NCI-H1930 (cell line): Measurements from ENCODE around the gene FCAMR.

Source experiments
- DNase-seq, 2 experiments: peaks; one replicate each; lab custom pipeline; 2025; lab: John Stamatoyannopoulos, UW

FCAMR gene

DNA sequence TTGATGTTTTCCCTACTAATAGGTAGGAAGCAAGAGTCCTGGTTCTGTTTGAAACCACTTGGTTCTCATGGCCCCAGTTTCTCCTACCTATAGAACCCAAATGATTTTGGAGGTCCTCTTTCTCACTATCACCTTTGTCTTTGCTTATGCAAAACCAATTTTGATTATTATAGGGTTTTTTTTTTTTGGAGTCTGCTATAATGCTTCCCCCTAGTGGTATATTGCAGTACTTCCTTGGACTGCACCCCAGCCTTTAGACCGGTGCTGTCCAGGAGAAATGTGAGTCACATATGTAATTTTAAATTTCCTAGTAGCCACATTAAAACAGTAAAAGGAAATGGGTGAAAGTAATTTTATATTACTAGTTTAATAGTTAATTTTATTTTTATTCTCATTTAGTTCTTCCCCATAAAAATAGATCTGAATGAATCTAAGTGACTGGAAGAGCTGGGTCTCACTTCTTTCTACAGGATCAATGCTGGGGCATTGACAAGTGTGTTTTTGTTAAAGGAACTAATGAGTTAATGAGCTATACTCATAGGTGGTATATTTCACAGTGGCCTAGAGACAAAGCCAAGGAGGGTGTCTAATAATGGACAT, 59.1 kb downstream of the FCAMR start:
- DNase-seq = peak in 1 of 2 experiments; percentile 7

DNA sequence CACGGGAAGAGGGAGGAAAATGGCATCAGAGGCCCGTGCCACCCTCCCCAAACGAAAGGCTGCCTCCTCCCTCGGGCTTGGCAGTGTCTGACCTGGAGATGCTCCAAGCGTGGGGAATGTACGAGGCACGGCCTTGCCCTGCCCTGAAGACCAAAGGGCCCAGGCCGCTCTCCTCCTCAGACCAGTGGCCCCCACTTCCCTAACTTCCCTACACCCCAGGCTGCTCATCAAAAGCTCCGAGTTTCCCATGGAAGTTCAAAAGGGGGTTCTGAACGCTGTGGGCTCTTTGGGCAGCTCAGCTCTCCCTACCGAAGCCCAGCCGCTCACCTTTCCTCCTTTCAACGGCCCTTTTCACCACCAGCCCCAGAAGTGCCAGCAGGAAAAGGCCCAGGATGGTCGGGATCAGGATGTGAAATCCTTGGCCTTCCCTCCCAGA, 60.4 kb downstream of the FCAMR start:
- DNase-seq = no peak

DNA sequence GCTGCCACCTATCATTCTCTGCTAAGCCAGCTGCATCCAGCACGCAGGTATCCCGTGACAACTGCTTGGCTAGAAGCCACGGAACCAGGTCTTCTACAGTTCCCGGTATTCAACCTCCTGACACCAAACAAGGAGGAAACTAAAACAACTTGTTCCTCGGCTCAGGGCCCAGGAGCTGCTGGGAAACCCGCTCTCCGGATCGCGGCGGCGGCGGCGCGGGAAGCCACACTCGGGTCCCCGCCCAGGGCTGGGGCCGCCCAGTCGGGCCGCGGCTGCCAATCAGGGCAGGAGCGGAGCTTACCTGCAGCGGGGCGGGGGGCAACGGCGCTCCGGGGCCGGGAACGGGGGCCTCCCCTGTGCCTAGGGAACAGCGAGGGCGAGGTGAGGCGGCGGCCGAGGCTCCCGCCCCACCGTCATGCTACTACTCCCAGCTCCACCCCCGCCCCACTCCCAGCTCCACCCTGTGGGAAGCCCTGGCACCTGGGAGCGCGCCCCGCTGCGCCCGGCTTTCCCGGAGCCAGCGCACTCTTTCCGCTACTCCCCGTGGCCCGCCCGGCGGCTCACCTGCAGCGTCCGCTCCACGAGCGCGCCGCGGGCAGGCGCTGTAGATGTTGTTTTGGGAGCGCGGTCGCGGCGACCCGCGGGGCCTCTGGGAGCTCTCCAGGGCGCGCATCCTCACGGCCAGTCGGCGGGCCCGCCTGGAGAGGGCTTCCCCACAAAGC, 60.9 kb downstream of the FCAMR start:
- DNase-seq = peak; percentile 52 to 53

DNA sequence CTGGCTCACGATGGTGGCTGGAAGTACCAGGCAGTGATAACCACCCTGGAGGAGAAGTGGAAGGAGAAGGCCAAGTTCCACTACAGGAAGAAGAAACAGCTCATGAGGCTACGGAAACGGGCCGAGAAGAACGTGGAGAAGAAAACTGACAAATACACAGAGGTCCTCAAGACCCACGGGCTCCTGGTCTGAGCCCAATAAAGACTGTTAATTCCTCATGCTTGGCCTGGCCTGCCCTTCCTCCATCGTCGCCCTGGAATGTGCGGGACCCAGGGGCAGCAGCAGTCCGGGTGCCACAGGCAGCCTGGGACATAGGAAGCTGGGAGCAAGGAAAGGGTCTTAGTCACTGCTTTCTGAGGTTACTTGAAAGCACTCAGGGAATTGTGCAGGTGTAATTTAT, 62.2 kb downstream of the FCAMR start:
- no peak for DNase-seq
